BLaER1 treated with 17β-estradiol and CSF1 and Interleukin-3, amounts not matched to agents 10 nM and 100 nM (cell line): ENCODE measurements around the gene FNDC3B.
A peak's percentile ranks its signal among the peaks of the same experiment; 100 is the strongest.

ENCODE experiments used
- H3K27ac ChIP-seq, 11 experiments: shearing (Covaris generic); formaldehyde crosslinking; 2 replicates each; pipeline ENCODE4 v1.8.1; 2022
- H3K27me3 ChIP-seq, 11 experiments: shearing (Covaris generic); formaldehyde crosslinking; 2 replicates each; pipeline ENCODE4 v1.8.1; 2022
- H3K36me3 ChIP-seq, 11 experiments: shearing (Covaris generic); formaldehyde crosslinking; 2 replicates each; pipeline ENCODE4 v1.8.1; 2022
- H3K4me1 ChIP-seq, 10 experiments: shearing (Covaris generic); formaldehyde crosslinking; 2 replicates each; pipeline ENCODE4 v1.8.1; 2022
- H3K4me2 ChIP-seq, 11 experiments: shearing (Covaris generic); formaldehyde crosslinking; 2 replicates each; pipeline ENCODE4 v1.8.1; 2022
- H3K4me3 ChIP-seq, 10 experiments: shearing (Covaris generic); formaldehyde crosslinking; 2 replicates each; pipeline ENCODE4 v1.8.1; 2022
- H3K9ac ChIP-seq, 11 experiments: shearing (Covaris generic); formaldehyde crosslinking; 2 replicates each; pipeline ENCODE4 v1.8.1; 2022
- H3K9me3 ChIP-seq, 11 experiments: shearing (Covaris generic); formaldehyde crosslinking; replicated peaks in 1 of 11; 2 replicates each; pipeline ENCODE4 v1.8.1; 2022
- H4K20me1 ChIP-seq, 11 experiments: shearing (Covaris generic); formaldehyde crosslinking; 2 replicates each; pipeline ENCODE4 v1.8.1; 2022
- Cebpa-rat ChIP-seq, 11 experiments: shearing (Covaris generic); IDR thresholded peaks; 2 replicates each; pipeline ENCODE4 v1.8.1; 2022

FNDC3B gene

DNA sequence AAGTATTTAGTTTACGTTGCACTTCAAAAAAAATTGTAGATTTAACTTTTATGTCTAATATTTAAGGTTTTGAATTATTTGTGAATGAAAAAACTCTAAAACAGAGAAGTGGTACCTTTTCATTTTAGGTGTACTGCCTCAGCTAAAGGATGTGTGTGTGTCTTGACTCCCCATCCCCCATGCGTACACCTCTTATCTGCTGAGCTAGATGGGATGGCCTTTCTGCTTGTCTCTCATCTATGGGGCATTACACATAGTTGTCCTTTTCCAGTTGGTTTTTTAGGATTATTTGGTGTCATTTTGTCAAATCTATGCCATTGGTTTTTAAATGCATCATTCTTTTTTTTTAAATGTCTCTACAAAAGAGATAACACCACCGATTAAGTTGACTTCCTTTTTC, 110.9 kb downstream of the FNDC3B start:
- Histone ChIP-seq H3K9me3 (no peaks in the 10 kb centered on the region), H3K36me3 (peaks cover 0 to 14% (median 0%) of the 10 kb centered on the region in 11 experiments; a peak in 2 of 22 replicates), H3K9ac (no peak overlapping the region), H3K4me1 (peaks cover 15 to 100% (median 39%) of the 10 kb centered on the region in 10 experiments), H3K4me2 (peak overlapping the region in 2 of 11 experiments; percentile 9 to 70; a peak in 3 of 22 replicates), H4K20me1 (peaks cover 13 to 74% (median 28%) of the 10 kb centered on the region in 11 experiments; a peak in 16 of 22 replicates), H3K4me3 (no peak overlapping the region), H3K27me3 (no peaks in the 10 kb centered on the region), H3K27ac (no peak overlapping the region)
- no peak for TF ChIP-seq Cebpa-rat (IDR thresholded peaks at IDR 0.05)

DNA sequence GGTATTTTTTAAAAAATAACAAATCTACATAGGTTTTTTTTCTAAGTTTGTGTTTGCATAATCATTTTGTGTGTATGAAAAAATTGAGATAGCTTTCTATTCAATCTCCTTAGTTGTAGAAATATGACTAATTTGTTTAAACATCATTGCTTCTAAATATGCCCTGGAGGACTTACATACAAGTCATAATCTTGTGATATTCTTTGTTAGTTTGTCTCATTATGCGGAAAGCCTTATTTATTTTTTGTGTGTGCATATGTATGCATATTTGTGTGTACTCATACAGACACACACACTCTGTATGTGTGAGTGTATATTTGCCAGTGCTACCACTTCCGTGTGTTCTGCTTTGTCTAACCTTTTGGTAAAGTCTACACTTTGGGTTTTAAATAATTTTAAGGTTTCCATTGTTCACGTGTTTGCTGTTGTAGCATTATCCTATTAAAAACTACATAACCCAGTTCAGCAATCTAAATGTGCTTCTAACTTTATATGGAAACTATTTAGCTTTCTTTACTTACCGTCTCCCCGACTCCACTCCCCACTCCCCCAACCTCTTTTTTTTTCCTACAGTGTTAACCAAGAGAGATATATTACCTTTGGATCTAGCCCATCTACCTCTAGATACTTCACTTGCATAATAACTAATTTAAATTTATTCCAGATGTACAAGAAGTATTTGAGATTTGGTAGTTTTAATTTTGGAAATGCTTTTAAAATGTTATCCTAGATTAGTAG, 111.7 kb downstream of the FNDC3B start:
- peaks cover 15 to 97% (median 37%) of the 10 kb centered on the region in 10 experiments for H3K4me1 ChIP-seq
- H3K4me3 ChIP-seq = no peak overlapping the region
- H3K27me3 ChIP-seq = no peaks in the 10 kb centered on the region
- peak overlapping the region in 2 of 11 experiments; percentile 74 to 79; a peak in 2 of 22 replicates for H3K4me2 ChIP-seq
- peaks cover 0 to 20% (median 0%) of the 10 kb centered on the region in 11 experiments; a peak in 3 of 22 replicates for H3K36me3 ChIP-seq
- no peak overlapping the region for H3K9ac ChIP-seq
- no peak overlapping the region for H3K27ac ChIP-seq
- no peak for TF ChIP-seq Cebpa-rat (IDR thresholded peaks at IDR 0.05)
- H3K9me3 ChIP-seq = no peaks in the 10 kb centered on the region
- peaks cover 10 to 74% (median 28%) of the 10 kb centered on the region in 11 experiments; a peak in 16 of 22 replicates for H4K20me1 ChIP-seq

DNA sequence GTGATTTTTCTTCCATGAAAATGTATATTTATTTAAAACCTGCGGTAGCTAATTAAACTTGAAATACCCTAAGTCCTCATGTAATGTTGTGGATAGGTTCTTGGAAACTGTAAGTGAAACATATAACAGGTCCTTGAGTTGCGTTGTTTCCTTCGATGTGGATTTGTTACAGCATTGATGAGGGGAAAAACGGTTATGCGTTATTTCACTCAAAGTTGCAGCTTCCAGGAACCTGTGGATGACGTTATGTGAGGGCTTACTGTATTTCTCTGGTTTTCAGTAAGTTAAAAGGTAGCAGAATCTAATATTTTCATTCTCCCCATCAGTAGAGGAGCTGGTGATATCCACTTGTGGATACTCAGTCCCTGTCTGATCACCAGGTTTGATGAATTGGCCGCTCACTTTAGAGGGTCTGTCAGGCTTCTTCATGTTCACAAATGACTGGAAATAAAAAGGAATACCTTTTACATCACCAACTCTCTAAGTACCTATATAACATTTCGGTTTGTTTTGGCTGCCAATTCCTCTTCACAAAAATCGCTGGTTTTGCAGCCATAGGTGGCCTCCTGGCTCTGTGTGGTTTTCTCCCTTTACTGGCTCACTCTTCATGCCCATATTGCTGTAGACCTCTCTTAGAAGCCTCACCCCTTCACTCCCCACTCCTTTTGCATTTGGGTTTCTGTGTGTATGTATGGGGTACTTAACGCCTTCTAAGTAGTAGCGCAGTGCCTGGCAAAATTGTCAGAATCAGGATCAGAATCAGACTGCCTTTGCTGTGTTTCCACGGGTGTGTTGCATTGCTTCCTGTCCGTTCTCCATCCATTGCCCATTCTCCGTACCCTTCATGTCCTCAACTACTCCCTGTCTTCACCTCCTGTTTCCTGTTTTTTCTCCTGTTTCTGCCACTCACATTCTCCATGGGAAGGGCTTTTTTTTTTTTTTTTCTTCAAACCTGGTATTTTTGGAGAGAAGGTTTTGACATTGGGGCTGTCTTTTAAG, 112.6 kb downstream of the FNDC3B start:
- no peak for TF ChIP-seq Cebpa-rat (IDR thresholded peaks at IDR 0.05)
- no peak overlapping the region for H3K27ac ChIP-seq
- H3K9me3 ChIP-seq = no peaks in the 10 kb centered on the region
- no peak overlapping the region for H3K4me3 ChIP-seq
- no peak overlapping the region for H3K9ac ChIP-seq
- peaks cover 0 to 25% (median 0%) of the 10 kb centered on the region in 11 experiments; a peak in 3 of 22 replicates for H3K36me3 ChIP-seq
- no peaks in the 10 kb centered on the region for H3K27me3 ChIP-seq
- H4K20me1 ChIP-seq = peaks cover 10 to 72% (median 28%) of the 10 kb centered on the region in 11 experiments; a peak in 16 of 22 replicates
- H3K4me1 ChIP-seq = peaks cover 15 to 89% (median 37%) of the 10 kb centered on the region in 10 experiments
- peak overlapping the region in 8 of 11 experiments; percentile 10 to 79 (median 68); a peak in 11 of 22 replicates for H3K4me2 ChIP-seq

DNA sequence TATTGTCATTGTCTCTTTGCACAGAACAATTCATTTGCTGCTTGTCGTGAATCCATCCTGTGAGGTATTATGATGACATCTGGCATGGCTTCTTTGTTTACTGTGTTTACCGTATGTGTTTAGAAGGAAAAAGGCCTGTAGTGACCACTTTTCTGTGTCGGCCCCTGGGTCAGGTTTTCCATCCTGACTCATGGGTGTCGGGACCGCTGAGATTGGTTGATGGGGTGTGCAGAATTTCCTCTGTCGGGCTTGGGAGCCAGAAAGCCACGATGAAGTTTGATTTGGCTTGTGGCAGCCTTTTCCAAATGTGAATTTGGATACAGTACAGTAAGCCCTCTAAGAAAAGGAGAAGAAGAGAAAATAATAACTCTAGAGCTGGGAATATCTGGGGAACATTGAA, 113.5 kb downstream of the FNDC3B start:
- Histone ChIP-seq H3K9ac (peak overlapping the region in 4 of 11 experiments; percentile 1 to 41 (median 23); a peak in 6 of 22 replicates), H3K4me2 (peak overlapping the region; percentile 5 to 79 (median 45); a peak in 19 of 22 replicates), H3K27me3 (no peaks in the 10 kb centered on the region), H3K9me3 (no peaks in the 10 kb centered on the region), H3K4me1 (peaks cover 15 to 80% (median 33%) of the 10 kb centered on the region in 10 experiments), H3K27ac (peak overlapping the region in 5 of 11 experiments; percentile 2 to 49 (median 46); a peak in 7 of 22 replicates), H4K20me1 (peaks cover 10 to 75% (median 28%) of the 10 kb centered on the region in 11 experiments; a peak in 16 of 22 replicates), H3K4me3 (0 out of 20 replicates have a peak overlapping the region, but pooled peaks of 1 of the 10 experiments have one; percentile 2), H3K36me3 (peaks cover 0 to 28% (median 0%) of the 10 kb centered on the region in 11 experiments; a peak in 3 of 22 replicates)
- no peak for TF ChIP-seq Cebpa-rat (IDR thresholded peaks at IDR 0.05)

DNA sequence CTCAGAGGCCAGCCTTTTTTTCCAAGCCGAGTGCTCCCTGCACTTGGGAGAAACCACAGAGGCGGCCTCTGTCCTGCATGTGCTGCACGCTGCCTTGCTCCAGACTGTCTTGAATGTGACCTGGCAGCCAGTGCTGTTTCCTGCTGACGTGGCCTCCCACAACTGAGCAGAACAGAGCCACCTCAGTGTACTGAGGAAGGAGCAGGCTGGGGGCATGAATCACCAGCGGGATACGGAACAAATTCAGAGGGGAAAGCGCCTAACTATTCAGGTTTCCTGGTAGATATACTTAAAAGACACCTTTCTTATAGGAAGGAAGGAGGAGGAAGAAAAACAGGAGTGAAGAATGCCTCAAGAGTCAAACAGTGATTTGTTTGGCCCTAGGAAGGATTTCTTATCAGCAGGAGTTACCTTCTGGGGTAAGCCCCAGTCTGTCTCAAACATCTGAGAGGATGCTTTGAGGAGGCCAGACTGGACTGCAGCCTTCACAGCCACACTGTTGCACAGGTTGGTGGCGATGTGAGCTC, 114.0 kb downstream of the FNDC3B start:
- H3K36me3 ChIP-seq = peaks cover 0 to 28% (median 0%) of the 10 kb centered on the region in 11 experiments; a peak in 3 of 22 replicates
- 0 out of 20 replicates have a peak overlapping the region, but pooled peaks of 1 of the 10 experiments have one; percentile 2 for H3K4me3 ChIP-seq
- no peaks in the 10 kb centered on the region for H3K9me3 ChIP-seq
- peaks cover 15 to 76% (median 28%) of the 10 kb centered on the region in 10 experiments for H3K4me1 ChIP-seq
- H4K20me1 ChIP-seq = peaks cover 10 to 74% (median 28%) of the 10 kb centered on the region in 11 experiments; a peak in 16 of 22 replicates
- peak overlapping the region; percentile 5 to 79 (median 45); a peak in 19 of 22 replicates for H3K4me2 ChIP-seq
- TF ChIP-seq Cebpa-rat (IDR thresholded peaks at IDR 0.05) = no peak
- peak overlapping the region in 4 of 11 experiments; percentile 17 to 41 (median 23); a peak in 6 of 22 replicates for H3K9ac ChIP-seq
- H3K27ac ChIP-seq = peak overlapping the region in 5 of 11 experiments; percentile 2 to 49 (median 46); a peak in 8 of 22 replicates
- H3K27me3 ChIP-seq = no peaks in the 10 kb centered on the region

DNA sequence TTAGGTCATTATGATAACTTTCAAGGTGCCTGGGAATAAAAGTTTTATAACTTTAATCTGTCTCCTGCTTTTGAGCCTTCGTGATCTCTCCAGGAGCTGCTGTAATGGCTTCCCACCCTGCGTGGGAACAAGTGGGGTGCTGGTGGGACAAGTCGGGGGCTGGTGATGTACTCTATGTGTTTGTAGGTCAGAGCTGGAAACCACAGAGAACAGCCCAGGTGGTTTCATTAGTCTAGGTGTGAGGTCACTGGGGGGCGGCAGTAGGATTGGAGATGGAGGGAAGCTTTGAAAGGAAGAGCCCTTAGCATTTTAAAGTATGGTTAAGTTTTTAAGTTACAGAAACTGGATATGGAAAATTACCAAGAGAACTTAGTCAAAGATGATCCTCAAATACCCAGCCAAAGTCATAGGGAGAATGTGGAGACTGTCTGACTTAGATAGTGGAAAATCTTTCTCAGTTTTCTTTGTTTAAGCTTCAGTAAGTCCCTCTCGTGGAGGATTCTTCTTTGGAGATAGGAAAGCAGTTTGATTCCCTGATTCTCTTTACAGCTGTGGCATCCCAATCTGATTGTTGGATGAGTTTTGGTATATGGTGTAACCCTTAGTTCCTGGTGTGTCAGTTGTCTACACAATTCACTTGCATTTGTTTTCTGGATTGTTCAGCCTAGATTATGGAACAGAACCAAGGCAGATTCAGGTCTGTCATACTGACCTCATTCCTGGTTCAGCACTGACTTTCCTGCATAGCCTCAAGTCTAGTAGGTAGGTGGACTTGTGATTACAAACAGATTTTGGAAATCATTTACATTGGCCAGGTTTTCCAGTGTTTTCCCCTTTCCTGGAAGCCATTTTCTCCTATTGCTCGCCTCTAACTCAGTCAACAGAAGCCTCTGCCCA, 115.6 kb downstream of the FNDC3B start:
- Histone ChIP-seq H3K4me1 (peaks cover 20 to 76% (median 32%) of the 10 kb centered on the region in 10 experiments), H3K36me3 (peaks cover 0 to 28% (median 0%) of the 10 kb centered on the region in 11 experiments; a peak in 3 of 22 replicates), H3K27ac (no peak overlapping the region), H3K4me3 (no peak overlapping the region), H4K20me1 (peaks cover 14 to 69% (median 33%) of the 10 kb centered on the region in 11 experiments; a peak in 17 of 22 replicates), H3K9me3 (no peaks in the 10 kb centered on the region), H3K27me3 (no peaks in the 10 kb centered on the region), H3K4me2 (peak overlapping the region in 1 of 11 experiments; percentile 14; a peak in 3 of 22 replicates), H3K9ac (no peak overlapping the region)
- TF ChIP-seq Cebpa-rat (IDR thresholded peaks at IDR 0.05) = no peak

DNA sequence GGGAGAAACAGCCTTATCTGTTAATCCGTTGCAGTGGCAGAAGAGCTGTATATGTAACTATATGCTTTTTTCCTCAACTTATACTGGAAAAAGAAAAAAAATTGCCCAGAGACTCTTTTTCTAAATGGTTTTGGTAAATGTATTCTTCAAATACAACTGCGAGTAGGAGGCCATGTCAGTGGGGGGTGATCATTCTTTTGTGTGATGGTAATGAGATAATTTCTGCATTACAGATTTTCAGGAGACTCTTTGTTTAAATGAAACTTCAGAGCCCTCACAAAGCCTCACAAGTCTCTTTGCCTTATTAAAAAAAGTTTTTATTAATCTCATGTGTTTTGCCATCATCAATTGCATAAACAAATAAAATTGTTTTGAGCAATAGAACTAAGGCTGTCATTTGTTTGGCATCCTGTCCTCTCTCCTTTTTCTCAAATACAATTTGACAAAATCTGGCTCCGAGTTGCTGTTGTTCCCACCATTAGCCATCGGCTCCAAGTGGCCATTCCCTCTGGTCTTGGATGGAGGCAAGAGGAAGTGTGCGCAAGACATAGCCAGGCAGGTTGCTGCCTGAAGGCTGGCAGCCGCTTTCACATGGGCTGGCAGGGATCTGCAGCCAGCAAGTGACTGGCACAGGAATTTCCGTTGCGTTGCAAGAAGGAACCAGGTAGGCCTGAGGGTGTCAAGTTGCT, 116.7 kb downstream of the FNDC3B start:
- Histone ChIP-seq H3K27ac (no peak overlapping the region), H3K4me2 (no peak overlapping the region), H4K20me1 (peaks cover 16 to 77% (median 39%) of the 10 kb centered on the region in 11 experiments; a peak in 17 of 22 replicates), H3K9me3 (no peaks in the 10 kb centered on the region), H3K36me3 (peaks cover 0 to 30% (median under 1%) of the 10 kb centered on the region in 11 experiments; a peak in 4 of 22 replicates), H3K4me3 (no peak overlapping the region), H3K9ac (no peak overlapping the region), H3K27me3 (no peaks in the 10 kb centered on the region), H3K4me1 (peaks cover 25 to 76% (median 38%) of the 10 kb centered on the region in 10 experiments)
- no peak for TF ChIP-seq Cebpa-rat (IDR thresholded peaks at IDR 0.05)
